Ramos (cell line): ENCODE results near the gene C15orf39.
"Not testable (repeated sequence)": the region's sequence is repeated elsewhere in the genome, so short reads cannot be mapped to it uniquely, and the experiment has no call there.

ENCODE experiments used
- in situ Hi-C: fragments of 300-500 bp; cut with MboI; formaldehyde crosslinking; loops from one replicate; pipeline ENCODE4 v1.14.3; 2022; ENCODE audit warnings: low sequenced_read_pairs; ENCODE audit not compliant: unreplicated experiment

The C15orf39 gene

DNA sequence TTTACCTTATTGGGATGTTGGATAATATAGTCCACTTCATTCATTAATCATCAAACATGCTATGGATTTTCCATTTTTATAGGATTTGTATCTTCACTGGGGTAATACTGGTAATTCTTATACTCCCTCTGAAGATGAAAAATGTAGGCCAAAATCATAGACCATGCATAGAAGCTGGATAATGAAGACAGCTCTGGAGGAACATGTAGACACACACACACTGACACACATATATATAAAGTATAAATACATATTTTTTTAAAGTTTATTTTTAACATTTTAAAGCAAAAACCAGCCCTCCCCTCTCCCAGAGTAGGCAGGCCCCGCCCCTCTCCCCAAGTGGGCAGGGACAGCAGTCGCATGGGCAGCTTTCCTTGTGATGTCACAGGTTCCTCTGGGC lies 56.4 kb downstream of the C15orf39 start, which contains the start of gene GOLGA6C:
Gene GOLGA6C (plus strand): TSS at position 301 of the 400 bp plus-strand sequence. CDS start 265 bp downstream, outside the sequence.
- in situ Hi-C loops: not testable (repeated sequence)

DNA sequence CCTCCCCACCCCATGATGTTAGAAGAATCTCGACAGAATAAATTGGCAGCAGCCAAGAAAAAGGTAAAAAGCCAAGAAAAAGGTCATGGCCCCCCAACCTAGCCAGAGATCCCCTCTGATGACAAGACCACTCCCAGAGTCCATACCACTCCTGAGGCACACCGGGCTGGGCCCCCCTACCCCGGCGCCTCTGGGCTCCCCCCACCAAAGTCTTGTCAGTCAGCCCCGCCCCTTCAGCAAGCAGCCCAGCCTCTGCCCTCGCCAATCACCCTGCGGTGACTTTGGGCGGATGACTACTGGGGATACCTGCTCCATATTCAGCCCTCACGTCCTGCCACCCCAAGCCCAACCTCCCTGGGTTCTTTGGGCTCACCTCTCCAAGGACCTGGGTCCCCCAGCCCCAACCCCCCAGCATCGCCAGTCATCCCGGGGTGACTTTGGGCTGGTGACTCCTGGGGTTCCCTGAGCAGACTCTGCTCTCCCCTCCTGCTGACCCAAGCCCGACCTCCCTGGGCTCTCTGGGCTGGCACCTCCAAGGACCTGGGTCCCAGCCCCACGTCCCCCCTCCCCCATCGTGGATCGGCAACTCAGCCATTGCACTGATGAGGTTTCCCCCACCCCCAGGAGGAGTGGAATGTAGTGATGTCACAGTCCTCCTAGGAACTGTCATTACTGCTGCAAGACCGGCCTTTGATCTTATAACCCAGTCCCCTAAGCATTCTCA lies 57.1 kb downstream of the C15orf39 start:
- in situ Hi-C loops: not testable (repeated sequence)

DNA sequence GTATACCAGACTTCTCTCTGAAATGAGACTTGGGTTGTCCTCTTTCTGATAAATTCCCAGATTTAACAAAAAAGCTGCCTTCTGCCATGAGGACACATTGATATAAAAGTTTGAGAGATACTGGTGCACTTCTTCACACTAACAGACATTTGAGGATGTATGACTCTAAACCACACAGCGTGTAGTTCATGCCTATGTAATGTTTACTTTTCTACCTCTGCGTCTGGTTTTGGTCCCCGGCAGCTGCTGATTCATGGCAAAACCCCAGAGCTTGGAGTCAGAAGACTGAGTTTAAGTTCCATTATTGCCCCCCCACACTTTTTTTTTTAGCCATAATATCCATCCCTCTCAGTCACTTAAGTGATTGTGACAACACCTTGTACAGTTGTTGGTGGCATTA lies 58.2 kb downstream of the C15orf39 start:
- in situ Hi-C loops: not testable (repeated sequence)
